Loucy (cell line): ENCODE data around the gene ARID1B.

ENCODE experiments used
- EZH2phosphoT487 ChIP-seq: fragments of 200-600 bp; IDR thresholded peaks from 2 replicates; pipeline ENCODE4 v1.6.1; 2018; ENCODE audit warnings: antibody characterized with exemption, mild to moderate bottlenecking, moderate library complexity, borderline replicate concordance
- TF ChIP-seq, protein P1 (sequence below): fragments of 200-600 bp; sonication (generic); conservative IDR thresholded peaks from 2 replicates; pipeline ENCODE4 v1.5.1; 2014; ENCODE audit warnings: mild to moderate bottlenecking, antibody characterized with exemption, low read length

DNA sequence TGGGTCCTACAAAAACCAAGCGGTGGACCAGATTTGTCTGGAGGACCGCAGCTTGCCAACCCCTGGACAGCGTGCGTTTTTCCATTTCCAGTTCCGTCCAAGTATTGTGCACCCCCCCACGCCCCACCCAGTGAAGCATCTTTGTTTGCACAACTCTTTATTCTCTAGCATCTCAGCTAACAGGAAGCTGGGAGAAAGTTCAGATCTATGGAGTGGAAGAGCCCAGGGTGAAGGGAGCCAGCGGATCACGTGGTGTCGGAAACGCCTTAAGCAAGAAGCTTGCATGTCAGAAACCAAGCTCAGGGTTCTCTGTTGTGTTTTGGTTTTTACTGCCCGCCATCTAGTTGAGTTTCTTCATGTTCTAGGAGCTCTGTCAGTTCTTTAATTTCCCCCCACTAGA, 29.9 kb downstream of the ARID1B start:
- TF ChIP-seq, protein P1, sequence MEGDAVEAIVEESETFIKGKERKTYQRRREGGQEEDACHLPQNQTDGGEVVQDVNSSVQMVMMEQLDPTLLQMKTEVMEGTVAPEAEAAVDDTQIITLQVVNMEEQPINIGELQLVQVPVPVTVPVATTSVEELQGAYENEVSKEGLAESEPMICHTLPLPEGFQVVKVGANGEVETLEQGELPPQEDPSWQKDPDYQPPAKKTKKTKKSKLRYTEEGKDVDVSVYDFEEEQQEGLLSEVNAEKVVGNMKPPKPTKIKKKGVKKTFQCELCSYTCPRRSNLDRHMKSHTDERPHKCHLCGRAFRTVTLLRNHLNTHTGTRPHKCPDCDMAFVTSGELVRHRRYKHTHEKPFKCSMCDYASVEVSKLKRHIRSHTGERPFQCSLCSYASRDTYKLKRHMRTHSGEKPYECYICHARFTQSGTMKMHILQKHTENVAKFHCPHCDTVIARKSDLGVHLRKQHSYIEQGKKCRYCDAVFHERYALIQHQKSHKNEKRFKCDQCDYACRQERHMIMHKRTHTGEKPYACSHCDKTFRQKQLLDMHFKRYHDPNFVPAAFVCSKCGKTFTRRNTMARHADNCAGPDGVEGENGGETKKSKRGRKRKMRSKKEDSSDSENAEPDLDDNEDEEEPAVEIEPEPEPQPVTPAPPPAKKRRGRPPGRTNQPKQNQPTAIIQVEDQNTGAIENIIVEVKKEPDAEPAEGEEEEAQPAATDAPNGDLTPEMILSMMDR: no peak
- TF ChIP-seq EZH2phosphoT487: no peak
